KMS-11 (cell line): ENCODE measurements around the gene SOX30.

ENCODE experiments used
- H2AFZ ChIP-seq: fragments of 200-600 bp; sonication (generic); 2 replicates; pipeline ENCODE4 v1.6.1; 2016; ENCODE audit warnings: antibody characterized with exemption, mixed run types, low read depth
- H3K27ac ChIP-seq: fragments of 200-600 bp; sonication (generic); 2 replicates; pipeline ENCODE4 v1.6.1; 2016; ENCODE audit warnings: mild to moderate bottlenecking, mixed run types
- H3K27me3 ChIP-seq: fragments of 200-600 bp; sonication (generic); 2 replicates; pipeline ENCODE4 v1.6.1; 2017; ENCODE audit warnings: mild to moderate bottlenecking, low read depth, mixed run types, moderate library complexity; ENCODE audit not compliant: insufficient read depth
- H3K36me3 ChIP-seq: fragments of 200-600 bp; sonication (generic); 2 replicates; pipeline ENCODE4 v1.6.1; 2017; ENCODE audit warnings: mild to moderate bottlenecking, mixed run types; ENCODE audit not compliant: insufficient read depth
- H3K4me1 ChIP-seq: fragments of 200-600 bp; sonication (generic); 2 replicates; pipeline ENCODE4 v1.6.1; 2016; ENCODE audit warnings: mild to moderate bottlenecking, low read depth, mixed run types; ENCODE audit not compliant: poor library complexity, severe bottlenecking
- H3K4me2 ChIP-seq: fragments of 200-600 bp; sonication (generic); 2 replicates; pipeline ENCODE4 v1.7.0; 2016; ENCODE audit warnings: mild to moderate bottlenecking, mixed run types
- H3K4me3 ChIP-seq: fragments of 200-600 bp; sonication (generic); IDR thresholded peaks from 2 replicates; pipeline ENCODE4 v1.6.1; 2017; ENCODE audit warnings: low read depth, low read length, mixed read lengths; ENCODE audit not compliant: insufficient read depth
- H3K79me2 ChIP-seq: fragments of 200-600 bp; sonication (generic); 2 replicates; pipeline ENCODE4 v1.6.1; 2016; ENCODE audit warnings: low read depth, mixed run types; ENCODE audit not compliant: insufficient read depth
- H3K9ac ChIP-seq: fragments of 200-600 bp; sonication (generic); 2 replicates; pipeline ENCODE4 v1.6.1; 2016; ENCODE audit warnings: mild to moderate bottlenecking, mixed run types
- H4K20me1 ChIP-seq: fragments of 200-600 bp; sonication (generic); 2 replicates; pipeline ENCODE4 v1.6.1; 2016; ENCODE audit warnings: mild to moderate bottlenecking, mixed run types; ENCODE audit not compliant: insufficient read depth
- TF ChIP-seq, protein P1 (sequence below): fragments of 200-600 bp; sonication (generic); conservative IDR thresholded peaks from 2 replicates; pipeline ENCODE4 v1.6.1; 2017; ENCODE audit warnings: low read depth, mild to moderate bottlenecking, antibody characterized with exemption, low read length, moderate library complexity, mixed read lengths

The SOX30 gene

DNA sequence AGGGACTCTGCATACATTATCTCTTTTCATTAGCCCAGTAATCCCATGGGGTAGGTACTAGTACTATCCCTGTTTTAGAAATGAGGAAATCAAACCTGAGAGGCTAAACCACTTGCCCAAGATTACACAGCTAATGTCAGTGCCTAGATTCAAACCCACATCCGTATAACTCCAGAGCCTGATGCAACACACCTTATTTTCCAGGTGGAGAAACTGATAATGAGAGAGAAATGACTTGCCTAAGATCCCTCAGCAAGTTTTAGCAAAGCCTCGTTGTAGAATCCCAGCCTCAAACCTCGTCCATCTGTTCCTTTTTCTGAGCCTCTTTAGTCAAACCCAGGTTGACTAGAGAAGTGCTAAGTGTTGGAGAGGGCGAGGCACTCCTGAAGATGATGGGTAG lies 75.6 kb downstream of the SOX30 start:
- H3K27ac ChIP-seq: no peak overlapping the region
- H4K20me1 ChIP-seq: no peaks in the 10 kb centered on the region
- no peak overlapping the region for H3K9ac ChIP-seq
- no peaks in the 10 kb centered on the region for H3K36me3 ChIP-seq
- TF ChIP-seq, protein P1, sequence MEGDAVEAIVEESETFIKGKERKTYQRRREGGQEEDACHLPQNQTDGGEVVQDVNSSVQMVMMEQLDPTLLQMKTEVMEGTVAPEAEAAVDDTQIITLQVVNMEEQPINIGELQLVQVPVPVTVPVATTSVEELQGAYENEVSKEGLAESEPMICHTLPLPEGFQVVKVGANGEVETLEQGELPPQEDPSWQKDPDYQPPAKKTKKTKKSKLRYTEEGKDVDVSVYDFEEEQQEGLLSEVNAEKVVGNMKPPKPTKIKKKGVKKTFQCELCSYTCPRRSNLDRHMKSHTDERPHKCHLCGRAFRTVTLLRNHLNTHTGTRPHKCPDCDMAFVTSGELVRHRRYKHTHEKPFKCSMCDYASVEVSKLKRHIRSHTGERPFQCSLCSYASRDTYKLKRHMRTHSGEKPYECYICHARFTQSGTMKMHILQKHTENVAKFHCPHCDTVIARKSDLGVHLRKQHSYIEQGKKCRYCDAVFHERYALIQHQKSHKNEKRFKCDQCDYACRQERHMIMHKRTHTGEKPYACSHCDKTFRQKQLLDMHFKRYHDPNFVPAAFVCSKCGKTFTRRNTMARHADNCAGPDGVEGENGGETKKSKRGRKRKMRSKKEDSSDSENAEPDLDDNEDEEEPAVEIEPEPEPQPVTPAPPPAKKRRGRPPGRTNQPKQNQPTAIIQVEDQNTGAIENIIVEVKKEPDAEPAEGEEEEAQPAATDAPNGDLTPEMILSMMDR: no peak
- no peaks in the 10 kb centered on the region for H3K4me1 ChIP-seq
- no peak overlapping the region for H3K4me3 ChIP-seq
- no peak overlapping the region for H3K4me2 ChIP-seq
- no peak overlapping the region for H2AFZ ChIP-seq
- no peaks in the 10 kb centered on the region for H3K79me2 ChIP-seq
- H3K27me3 ChIP-seq: no peaks in the 10 kb centered on the region
